ENCODE measurements around the gene CYFIP1.

DNA sequence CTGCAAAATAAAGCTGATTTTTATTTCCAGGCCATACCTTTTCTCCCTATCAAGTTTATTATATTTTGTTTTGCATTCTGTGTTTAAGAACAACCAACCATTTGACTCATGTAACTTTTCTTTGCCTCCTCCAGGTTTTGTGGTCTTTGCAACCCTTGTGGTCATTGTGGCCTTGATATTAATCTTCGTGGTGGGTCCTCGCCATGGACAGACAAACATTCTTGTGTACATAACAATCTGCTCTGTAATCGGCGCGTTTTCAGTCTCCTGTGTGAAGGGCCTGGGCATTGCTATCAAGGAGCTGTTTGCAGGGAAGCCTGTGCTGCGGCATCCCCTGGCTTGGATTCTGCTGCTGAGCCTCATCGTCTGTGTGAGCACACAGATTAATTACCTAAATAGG, 114.1 kb downstream of the CYFIP1 start:
- TF ChIP-seq CTCF (conservative IDR thresholded peaks at IDR 0.05; ENCODE audit: low read depth, low read length): no peak
- no peak for TF ChIP-seq EZH2 (IDR thresholded peaks at IDR 0.05; ENCODE audit: low read length, unreplicated experiment)

Data from PC-3 (cell line).